Epithelial cell of prostate (primary cell): Measurements from ENCODE around the gene MYBPHL.

Experiments
- DNase-seq: peaks from one replicate; pipeline ENCODE4 v3.0.0-alpha.2; 2011; ENCODE audit warnings: low read depth, low spot score
- H3K27ac ChIP-seq: fragments of 450-650 bp; 2 replicates; pipeline ENCODE4 v1.5.1; 2017; ENCODE audit warnings: mild to moderate bottlenecking

The MYBPHL gene

DNA sequence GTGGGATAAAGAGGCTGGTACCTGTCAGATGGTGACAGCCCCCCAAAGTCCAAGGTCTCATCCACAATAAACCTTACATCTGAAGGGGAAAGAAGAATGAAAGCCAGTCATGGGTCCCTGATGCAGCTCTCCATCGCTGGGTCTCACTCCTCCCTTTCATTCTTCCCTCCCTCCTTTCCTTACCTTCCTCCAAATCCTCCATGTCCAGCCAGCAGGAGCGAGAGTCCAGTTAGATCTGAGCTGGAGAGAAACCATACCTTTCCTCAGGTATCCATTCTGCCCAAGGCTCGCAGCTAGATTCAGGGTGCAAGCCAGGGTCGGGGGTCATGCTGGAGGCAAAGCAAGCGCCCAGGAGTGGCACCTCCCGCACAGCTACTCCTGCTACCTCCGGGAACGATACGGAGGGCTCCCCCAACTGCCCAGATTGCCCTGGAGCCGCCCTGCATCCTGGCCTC lies 24.3 kb downstream of the MYBPHL start:
- H3K27ac ChIP-seq = peak overlapping the region; percentile 80
- DNase-seq = no peak

- DNase-seq = no peak
- peak overlapping the region; percentile 80 for H3K27ac ChIP-seq
These were observed 24.9 kb downstream of the MYBPHL start for GRCh38 chr1:109281680-109282496.

GRCh38 chr1:109280862-109281261 lies 25.9 kb downstream of the MYBPHL start:
- no peak overlapping the region for H3K27ac ChIP-seq
- no peak for DNase-seq

GRCh38 chr1:109279615-109280278 lies 27.1 kb downstream of the MYBPHL start:
- no peak overlapping the region for H3K27ac ChIP-seq
- no peak for DNase-seq

GRCh38 chr1:109277434-109278204 lies 29.2 kb downstream of the MYBPHL start:
- no peak for DNase-seq
- peak overlapping the region; percentile 93 for H3K27ac ChIP-seq

GRCh38 chr1:109275706-109276345 lies 31.0 kb downstream of the MYBPHL start:
- peak overlapping the region; percentile 93 for H3K27ac ChIP-seq
- no peak for DNase-seq

GRCh38 chr1:109274533-109275476 lies 32.0 kb downstream of the MYBPHL start:
- peak; percentile 93 for DNase-seq
- peak overlapping the region; percentile 93 for H3K27ac ChIP-seq

DNA sequence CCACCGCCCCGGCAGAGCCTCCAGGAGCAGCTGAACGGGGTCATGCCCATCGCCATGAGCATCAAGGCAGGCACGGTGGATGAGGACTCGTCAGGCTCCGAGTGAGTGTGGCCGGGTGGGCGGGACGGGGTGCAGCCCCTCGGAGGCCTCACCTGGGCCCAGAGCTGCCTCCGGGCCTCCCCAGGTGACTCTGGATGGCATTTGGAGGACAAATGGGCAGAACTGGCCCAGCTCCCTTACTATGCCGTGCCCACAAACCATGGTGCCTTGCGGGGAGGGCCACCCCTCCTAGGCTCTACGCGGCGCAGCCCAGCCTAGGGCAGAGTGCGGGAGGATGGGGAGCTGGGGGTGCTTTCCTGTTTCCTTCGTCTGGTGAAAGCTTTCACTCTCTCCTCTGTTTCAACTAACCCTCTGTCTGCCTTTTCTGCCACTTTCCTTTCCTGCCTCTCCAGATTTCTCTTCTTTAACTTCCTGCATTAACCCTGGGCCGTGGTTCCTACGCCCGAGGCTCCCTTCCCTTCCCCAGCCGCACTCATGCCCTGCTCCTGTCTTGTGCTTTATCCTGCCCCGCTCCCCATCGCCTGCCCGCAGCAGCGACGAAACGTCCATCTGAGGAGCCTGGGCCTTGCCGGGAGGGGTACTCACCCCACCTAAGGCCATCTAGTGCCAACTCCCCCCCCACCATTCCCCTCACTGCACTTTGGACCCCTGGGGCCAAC lies 33.1 kb downstream of the MYBPHL start:
- peak overlapping the region; percentile 93 for H3K27ac ChIP-seq
- no peak for DNase-seq

GRCh38 chr1:109272831-109273547 lies 33.8 kb downstream of the MYBPHL start:
- H3K27ac ChIP-seq = peak overlapping the region; percentile 93
- no peak for DNase-seq

DNA sequence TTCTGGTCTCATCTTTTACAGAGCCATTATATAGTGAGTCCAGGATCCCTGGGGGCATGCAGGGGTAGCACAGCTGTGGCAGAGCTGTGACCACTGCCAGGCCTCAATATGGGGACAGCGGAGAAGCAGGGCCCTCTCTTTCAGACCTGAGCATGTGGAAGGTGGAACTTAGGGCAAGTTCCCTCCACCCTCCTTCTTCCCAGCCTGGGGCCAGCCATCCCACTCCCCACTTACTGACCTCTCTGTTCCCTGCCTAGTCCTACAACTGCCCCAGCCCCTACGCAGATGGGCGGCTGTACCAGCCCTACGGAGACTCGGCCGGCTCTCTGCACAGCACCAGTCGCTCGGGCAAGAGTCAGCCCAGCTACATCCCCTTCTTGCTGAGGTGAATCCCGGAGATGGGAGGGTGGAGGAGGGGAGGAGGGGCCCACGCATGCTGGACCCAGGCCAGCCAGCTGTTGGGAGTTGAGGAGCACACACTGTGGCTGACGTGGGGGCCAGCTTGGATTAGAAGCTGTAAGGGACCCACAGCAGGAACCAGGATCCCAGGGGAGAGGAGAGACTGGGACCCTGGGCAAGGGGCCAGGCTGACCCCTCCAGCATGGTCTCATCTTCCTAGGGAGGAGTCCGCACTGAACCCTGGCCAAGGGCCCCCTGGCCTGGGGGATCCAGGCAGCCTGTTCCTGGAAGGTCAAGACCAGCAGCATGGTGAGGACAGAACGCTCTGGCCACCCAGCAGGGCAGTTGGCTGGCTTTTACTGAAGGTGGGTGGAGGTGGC lies 34.6 kb downstream of the MYBPHL start:
- DNase-seq = no peak
- H3K27ac ChIP-seq = no peak overlapping the region

DNA sequence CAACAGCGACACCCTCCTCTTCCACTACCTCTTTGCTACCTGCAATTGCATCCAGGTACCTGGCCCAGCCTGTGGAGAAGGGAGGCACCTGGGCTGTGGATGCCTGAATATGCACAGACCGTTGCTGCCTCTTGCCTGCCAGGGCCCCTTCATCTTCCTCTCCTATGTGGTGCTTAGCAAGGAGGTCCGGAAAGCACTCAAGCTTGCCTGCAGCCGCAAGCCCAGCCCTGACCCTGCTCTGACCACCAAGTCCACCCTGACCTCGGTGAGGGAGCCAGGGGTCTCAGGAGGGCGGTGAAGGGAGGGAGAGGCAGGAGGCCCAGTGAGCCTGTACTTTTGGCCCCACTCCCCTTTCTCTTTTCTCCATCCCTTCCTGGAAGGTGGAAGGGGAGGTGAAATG lies 35.4 kb downstream of the MYBPHL start:
- no peak overlapping the region for H3K27ac ChIP-seq
- DNase-seq = no peak

DNA sequence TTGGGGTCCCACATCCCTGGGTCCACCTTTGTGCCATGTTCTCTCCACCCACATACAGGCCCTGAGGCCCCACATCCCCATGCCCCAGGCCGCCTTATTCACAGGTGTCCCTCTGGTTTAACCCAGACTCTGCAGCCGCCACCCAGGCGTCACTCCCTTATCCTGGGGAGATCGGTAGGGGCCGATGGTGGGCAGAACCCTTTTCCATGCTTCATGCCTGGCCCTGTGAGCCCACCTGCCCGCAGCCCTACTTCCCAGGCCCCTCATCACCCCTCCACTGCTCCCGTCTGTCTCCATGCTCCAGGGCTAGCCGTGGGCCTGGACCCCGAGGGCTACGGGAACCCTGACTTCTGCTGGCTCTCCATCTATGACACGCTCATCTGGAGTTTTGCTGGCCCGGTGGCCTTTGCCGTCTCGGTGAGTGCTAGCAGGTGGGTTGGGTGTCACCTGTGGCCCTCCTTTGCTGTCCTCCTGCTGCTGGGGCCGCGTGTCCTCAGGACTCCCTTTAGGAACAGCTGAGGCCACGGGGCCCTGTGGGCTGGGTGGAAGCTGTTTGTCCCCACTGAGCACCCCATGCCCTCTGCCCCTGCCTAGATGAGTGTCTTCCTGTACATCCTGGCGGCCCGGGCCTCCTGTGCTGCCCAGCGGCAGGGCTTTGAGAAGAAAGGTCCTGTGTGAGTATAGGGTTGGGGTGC lies 36.0 kb downstream of the MYBPHL start:
- no peak overlapping the region for H3K27ac ChIP-seq
- DNase-seq = no peak

DNA sequence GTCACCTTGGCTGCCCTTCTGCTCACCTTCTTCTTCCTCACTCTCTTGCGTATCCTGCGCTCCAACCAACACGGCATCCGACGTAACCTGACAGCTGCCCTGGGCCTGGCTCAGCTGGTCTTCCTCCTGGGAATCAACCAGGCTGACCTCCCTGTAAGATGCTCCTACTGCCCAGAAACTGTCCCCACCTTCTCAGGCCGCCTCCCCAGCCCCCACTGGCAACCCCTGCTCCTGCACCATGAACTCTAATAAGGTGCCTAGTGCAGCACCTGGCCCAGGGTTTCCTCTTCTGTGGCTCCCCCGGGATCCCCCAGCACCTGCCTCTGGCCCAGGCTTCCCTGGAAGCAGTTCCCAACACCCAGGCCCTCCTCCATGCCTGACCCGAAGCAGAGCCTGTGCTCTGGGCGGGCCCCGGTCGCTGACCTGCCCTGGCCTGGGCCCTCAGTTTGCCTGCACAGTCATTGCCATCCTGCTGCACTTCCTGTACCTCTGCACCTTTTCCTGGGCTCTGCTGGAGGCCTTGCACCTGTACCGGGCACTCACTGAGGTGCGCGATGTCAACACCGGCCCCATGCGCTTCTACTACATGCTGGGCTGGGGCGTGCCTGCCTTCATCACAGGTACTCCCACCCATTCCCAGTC lies 36.7 kb downstream of the MYBPHL start:
- H3K27ac ChIP-seq = no peak overlapping the region
- DNase-seq = no peak

- no peak overlapping the region for H3K27ac ChIP-seq
- no peak for DNase-seq
These were observed 37.4 kb downstream of the MYBPHL start for GRCh38 chr1:109269212-109269980.

- H3K27ac ChIP-seq = no peak overlapping the region
- DNase-seq = no peak
These were observed 38.2 kb downstream of the MYBPHL start for GRCh38 chr1:109268431-109269211.
